Measurements from ENCODE around the gene CBX4.

Gene CBX4

DNA sequence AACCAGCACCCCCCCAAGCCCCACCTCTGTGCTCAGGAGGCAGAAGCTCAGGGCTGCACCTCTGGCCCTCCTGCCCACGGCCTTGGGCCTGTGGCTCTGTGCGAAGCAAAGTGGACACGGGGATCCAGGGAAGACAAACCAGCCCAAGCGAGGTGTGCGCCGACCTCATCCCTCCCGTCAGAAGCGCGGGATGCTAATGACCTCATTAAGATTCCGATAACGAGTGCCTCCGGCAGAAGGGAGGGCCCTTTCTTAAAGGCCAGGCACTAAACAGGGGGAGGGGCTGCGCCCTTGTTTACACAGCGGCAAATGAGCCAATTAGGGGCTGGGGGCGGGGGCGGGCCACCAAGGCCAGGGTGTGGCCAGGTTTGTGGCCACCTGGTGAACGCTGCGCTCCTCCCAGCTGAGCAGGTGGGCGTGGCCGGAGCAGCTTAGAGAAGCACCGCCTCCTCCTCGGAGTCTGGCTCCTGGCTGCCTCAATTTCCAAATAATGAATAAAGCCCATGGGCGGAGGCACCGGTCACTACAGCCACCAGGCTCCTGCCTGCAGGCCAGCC lies 3.2 kb downstream of the CBX4 start:
- H3K4me3 ChIP-seq (ENCODE audit: low read depth, low read length), result no peak overlapping the region
- DNase-seq (ENCODE audit: low read depth, low spot score), result no peak
- TF ChIP-seq, protein P1, sequence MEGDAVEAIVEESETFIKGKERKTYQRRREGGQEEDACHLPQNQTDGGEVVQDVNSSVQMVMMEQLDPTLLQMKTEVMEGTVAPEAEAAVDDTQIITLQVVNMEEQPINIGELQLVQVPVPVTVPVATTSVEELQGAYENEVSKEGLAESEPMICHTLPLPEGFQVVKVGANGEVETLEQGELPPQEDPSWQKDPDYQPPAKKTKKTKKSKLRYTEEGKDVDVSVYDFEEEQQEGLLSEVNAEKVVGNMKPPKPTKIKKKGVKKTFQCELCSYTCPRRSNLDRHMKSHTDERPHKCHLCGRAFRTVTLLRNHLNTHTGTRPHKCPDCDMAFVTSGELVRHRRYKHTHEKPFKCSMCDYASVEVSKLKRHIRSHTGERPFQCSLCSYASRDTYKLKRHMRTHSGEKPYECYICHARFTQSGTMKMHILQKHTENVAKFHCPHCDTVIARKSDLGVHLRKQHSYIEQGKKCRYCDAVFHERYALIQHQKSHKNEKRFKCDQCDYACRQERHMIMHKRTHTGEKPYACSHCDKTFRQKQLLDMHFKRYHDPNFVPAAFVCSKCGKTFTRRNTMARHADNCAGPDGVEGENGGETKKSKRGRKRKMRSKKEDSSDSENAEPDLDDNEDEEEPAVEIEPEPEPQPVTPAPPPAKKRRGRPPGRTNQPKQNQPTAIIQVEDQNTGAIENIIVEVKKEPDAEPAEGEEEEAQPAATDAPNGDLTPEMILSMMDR (IDR thresholded peaks at IDR 0.05; ENCODE audit: insufficient read depth, low read length, missing control alignments), result no peak
- ChIA-PET CTCF (interaction anchor here (1.0 to 2.4 kb wide), 12 partner anchors 10 to 158 kb away, joined by 3 to 13 read pairs (median 4); no protein-coding TSS in a partner anchor), POLR2A (no interaction called here)

DNA sequence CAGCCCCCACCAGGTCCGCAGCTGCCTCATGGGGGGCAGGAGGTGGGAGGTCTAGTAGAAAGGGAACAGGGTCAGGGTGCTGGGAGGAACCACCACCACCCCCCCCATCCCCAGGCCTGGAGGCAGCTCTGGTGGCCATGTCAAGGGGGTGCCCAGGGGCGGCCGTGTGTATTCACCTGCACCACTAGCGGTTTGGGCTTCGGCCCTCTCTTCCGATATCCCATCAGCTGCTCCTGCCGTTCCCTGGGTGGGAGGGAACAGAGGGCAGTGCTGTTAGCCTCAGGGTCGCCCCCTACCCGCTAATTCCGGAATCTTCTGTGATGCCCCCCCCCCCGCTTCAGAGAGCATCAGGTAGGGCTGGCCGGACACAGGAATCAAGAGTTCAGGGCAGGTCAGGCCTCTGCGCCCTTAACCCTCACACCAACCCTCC lies 3.8 kb downstream of the CBX4 start:
- ChIA-PET POLR2A (interaction anchor here (0.6 kb wide), 1 partner anchor 154 kb away, joined by 3 read pairs; no protein-coding TSS in a partner anchor), CTCF (interaction anchor here (0.6 to 2.4 kb wide), 18 partner anchors 9 to 157 kb away, joined by 3 to 13 read pairs (median 4); no protein-coding TSS in a partner anchor)
- no peak for DNase-seq (ENCODE audit: low read depth, low spot score)
- H3K4me3 ChIP-seq (ENCODE audit: low read depth, low read length), result no peak overlapping the region
- TF ChIP-seq, protein P1 (IDR thresholded peaks at IDR 0.05; ENCODE audit: insufficient read depth, low read length, missing control alignments), result no peak

DNA sequence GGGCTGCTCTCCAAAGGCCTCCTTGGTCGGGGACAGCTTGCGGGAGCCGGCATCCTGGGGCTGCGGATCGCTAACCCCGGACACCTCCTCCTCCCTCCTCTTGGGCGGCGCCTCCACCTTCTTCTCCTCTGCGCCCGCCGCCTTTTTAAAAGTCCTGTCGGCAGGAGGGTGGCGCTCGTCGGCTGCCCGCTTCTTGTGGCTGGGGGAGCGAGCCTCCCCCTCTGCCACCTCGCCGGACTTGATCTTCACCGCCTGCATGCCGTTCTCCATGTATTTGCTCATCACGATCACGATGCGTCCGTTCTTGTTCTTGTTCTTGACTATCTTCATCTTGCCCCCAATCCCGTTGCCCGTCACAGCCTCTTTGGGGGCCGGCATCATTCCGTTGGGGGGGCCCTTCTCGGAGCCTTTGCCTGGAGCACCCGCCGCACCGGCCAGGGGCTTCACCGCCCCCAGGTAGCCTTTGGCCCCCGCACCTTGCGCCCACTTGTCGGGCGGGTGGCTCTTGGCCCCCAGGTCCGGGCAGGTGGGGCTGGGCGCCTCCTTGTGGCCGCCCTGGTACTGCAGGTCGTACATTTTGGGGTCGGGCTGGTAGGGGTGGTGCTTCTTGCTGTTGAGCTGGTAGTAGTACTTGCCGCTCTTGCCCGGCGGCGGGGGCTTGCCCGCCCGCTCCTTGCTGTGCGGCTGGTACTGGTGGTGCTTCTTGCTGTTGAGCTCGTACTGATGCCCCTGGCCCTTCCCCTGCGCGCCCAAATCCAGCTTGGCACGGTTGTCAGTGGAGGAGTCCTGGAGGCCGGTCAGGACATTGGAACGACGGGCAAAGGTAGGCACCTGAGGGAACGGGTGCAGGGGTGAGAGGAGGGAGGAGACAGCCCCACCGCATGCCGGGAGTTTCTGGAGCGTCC lies 4.4 kb downstream of the CBX4 start:
- H3K4me3 ChIP-seq (ENCODE audit: low read depth, low read length), result no peak overlapping the region
- CTCF ChIA-PET, result interaction anchor here (0.6 to 2.4 kb wide), 16 partner anchors 9 to 158 kb away, joined by 3 to 13 read pairs (median 4); no protein-coding TSS in a partner anchor
- POLR2A ChIA-PET, result interaction anchor here (0.5 to 0.6 kb wide), 2 partner anchors 43 to 155 kb away, joined by 3 read pairs; no protein-coding TSS in a partner anchor
- TF ChIP-seq, protein P1 (IDR thresholded peaks at IDR 0.05; ENCODE audit: insufficient read depth, low read length, missing control alignments), result peak; percentile 75
- no peak for DNase-seq (ENCODE audit: low read depth, low spot score)

DNA sequence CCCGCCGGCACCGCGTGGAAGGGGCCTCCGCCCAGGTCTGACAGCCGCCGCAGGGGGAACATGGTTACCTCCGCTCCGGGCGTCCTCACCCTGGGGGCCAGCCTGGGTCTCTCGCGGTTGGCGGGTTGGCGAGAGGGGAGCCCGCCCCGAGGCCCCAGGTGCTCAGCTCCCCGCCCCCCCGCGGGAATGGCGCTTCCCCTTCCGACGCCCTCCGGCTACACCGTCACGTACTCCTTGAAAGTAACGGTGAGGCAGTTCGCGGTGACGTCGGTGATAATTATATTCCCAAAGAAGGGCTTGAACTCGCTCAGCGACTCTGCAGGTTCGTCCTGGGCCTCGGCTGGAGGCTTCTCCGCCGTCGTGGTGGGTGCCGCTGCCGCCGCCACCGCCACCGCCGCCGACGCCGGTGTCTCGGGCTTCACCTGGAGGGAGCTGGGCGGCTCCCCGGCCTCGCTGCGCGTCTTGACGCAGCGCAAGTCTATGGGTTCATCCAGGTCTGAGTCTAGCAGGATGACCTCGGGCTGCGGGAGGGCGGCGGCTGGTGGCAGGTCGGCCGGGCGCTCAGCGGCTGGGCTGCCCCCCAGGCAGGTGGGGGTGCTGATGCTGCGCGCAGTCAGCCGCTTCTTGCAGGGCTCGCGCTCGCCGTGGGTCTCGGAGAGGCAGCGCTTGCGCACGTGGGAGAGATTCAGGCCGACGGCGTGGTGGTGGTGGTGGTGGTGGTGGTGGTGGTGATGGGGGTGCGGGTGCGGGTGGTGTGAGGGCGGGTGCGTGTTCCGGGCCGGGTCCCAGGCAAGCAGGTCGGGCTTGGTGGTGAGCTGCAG lies 5.3 kb downstream of the CBX4 start:
- TF ChIP-seq, protein P1 (IDR thresholded peaks at IDR 0.05; ENCODE audit: insufficient read depth, low read length, missing control alignments), result no peak
- CTCF ChIA-PET, result interaction anchor here (0.8 to 1.6 kb wide), 3 partner anchors 8 to 76 kb away, joined by 3 to 10 read pairs (median 3); no protein-coding TSS in a partner anchor
- H3K4me3 ChIP-seq (ENCODE audit: low read depth, low read length), result no peak overlapping the region
- POLR2A ChIA-PET, result interaction anchor here (1.0 kb wide), 1 partner anchor 26 kb away, joined by 3 read pairs; no protein-coding TSS in a partner anchor
- no peak for DNase-seq (ENCODE audit: low read depth, low spot score)

- no peak overlapping the region for H3K4me3 ChIP-seq (ENCODE audit: low read depth, low read length)
- TF ChIP-seq, protein P1 (IDR thresholded peaks at IDR 0.05; ENCODE audit: insufficient read depth, low read length, missing control alignments), result no peak
- POLR2A ChIA-PET, result interaction anchor here (1.0 kb wide), 1 partner anchor 25 kb away, joined by 3 read pairs; no protein-coding TSS in a partner anchor
Measured at GRCh38 chr17:79833110-79833450, 6.2 kb downstream of the CBX4 start.

More at GRCh38 chr17:79833110-79833450, 6.2 kb downstream of the CBX4 start:
- DNase-seq (ENCODE audit: low read depth, low spot score), result no peak
- CTCF ChIA-PET, result interaction anchor here (0.8 kb wide), 1 partner anchor 75 kb away, joined by 3 read pairs; no protein-coding TSS in a partner anchor

Data from AG04449 (cell line).